GM18502 (cell line): ENCODE measurements around the gene KIF21B.

ENCODE experiments used
- ATAC-seq: cut with Tn5 transposase; IDR thresholded peaks from one replicate; pipeline ENCODE4 v1.9.1; 2021; ENCODE audit warnings: mild to moderate bottlenecking; ENCODE audit not compliant: unreplicated experiment, poor library complexity

The KIF21B gene

GRCh38 chr1:201023517-201023902 lies at the start of gene KIF21B:
Gene KIF21B, minus strand, starts transcription at chr1:201023714. Its CDS starts 331 bp downstream, at chr1:201023383.
- ATAC-seq, result peak; percentile 66

DNA sequence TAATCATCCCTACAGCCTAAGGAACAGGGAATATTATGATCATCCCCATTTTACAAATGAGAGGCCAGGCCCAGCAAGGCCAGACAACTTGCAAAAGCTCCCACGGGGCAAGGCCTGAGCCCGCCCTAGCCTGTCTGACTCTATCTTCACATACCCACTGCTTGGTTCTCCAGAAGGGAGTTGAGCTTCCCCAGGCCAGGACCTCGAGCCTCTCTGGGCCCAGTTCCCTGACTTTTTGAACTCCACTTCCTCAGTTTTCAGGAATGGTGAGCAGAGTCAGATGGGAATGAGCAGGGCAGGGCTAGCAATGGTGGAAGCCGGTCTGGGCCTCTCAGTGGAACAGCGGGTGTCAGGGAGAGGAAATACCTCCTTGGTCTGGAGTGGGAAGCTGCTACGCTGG lies 49.4 kb upstream of the KIF21B start:
- ATAC-seq, result no peak

GRCh38 chr1:201072149-201072548 lies 48.6 kb upstream of the KIF21B start:
- no peak for ATAC-seq

- no peak for ATAC-seq
Measured at GRCh38 chr1:201069636-201070035, 46.1 kb upstream of the KIF21B start.

GRCh38 chr1:201068976-201069375 lies 45.5 kb upstream of the KIF21B start:
- no peak for ATAC-seq

- no peak for ATAC-seq
Measured at GRCh38 chr1:201066986-201067385, 43.5 kb upstream of the KIF21B start.

DNA sequence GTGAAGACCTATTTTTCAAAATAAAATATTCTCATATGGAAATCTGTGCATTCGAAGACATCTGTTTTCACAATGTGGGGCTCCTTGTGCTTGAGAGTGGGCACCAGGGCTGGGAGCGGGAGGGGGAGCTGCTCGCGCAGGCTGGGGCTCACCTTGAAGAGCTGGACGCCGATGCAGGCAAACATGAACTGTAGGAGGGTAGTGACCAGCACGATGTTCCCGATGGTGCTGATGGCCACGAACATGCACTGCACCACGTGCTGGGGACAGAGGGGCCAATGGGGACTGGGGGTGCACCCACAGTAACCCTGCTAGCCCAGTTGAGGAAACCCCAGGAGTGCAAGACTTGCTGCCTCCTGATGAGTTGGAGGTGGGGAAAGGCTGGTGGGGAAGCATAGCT lies 42.2 kb upstream of the KIF21B start:
- ATAC-seq, result no peak

DNA sequence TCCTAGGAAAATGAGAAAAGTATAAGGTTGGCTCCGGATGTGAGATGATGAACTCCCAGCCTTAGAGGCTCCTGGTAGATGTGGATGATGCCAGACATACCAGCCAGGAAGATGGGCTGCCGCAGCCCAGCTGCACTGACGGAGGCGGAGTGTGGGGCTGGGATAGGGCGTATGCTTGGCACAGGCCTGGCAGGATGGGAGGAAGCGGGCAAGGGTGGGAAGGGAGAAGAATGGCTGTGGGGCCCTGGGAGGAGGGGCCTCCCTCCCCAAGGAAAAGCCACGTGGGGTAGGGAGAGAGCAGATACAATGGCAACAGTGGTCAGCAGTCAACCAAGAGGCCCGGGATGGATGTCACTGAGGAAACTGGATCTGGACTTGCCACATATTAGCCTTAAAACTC lies 41.3 kb upstream of the KIF21B start:
- ATAC-seq, result no peak

GRCh38 chr1:201063145-201063544 lies 39.6 kb upstream of the KIF21B start:
- no peak for ATAC-seq

GRCh38 chr1:201062511-201063091 lies 39.1 kb upstream of the KIF21B start:
- no peak for ATAC-seq

DNA sequence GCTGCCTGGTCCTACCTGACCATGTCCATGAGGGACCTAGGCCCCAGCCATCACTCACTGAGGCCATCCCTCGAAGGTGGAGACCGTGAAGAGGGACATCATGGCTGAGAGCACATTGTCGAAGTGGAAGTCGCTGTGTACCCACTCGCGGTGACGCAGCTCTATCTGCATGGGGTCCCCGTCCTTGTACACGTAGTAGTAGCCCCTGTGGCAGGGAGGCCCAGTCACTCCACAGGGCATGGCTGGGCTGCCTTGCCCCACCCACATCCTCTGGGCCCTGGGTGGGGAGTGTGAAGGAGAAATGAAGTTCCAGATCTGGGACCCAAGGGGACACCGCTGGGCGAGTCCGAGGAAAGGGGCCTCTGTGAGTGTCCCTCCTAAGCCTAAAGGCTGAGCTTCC lies 38.4 kb upstream of the KIF21B start:
- ATAC-seq, result no peak

- ATAC-seq, result no peak
Measured at GRCh38 chr1:201061049-201061448, 37.5 kb upstream of the KIF21B start.

GRCh38 chr1:201060586-201060985 lies 37.1 kb upstream of the KIF21B start:
- no peak for ATAC-seq

DNA sequence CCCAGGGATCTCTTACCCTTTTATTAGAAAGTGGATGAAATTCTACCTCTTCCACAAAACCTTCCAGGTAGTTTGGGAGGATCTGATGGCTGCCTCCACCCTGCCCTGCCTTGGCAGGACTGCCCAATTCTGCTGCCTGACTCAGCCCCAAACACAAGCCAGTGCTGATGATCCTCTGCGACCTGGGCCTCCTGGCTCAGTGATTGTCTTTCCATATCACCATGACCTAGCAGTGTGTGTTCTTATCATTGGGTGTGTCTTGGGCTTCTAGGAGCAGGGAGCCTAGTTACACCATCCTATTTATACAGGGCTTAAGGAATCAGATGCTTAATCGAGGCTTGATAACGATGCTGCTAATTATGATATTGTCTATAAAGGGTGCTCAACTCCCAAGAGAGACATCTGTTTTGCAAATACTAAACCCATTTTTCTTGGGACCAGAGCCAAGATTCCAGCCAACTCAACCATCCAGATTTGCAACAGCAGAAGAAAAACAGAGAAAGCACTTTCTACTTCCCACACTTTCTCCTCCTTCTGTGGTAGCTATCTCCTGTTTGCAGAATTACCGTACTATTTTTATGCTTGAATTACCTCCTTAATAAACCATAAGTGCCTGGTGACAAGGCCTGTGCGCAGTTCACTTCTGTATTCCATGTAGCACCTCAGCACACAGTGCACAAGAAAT lies 36.5 kb upstream of the KIF21B start:
- ATAC-seq, result no peak

GRCh38 chr1:201059401-201059800 lies 35.9 kb upstream of the KIF21B start:
- no peak for ATAC-seq

GRCh38 chr1:201054091-201054543 lies 30.6 kb upstream of the KIF21B start:
- ATAC-seq, result no peak

- ATAC-seq, result no peak
Measured at GRCh38 chr1:201053155-201053860, 29.8 kb upstream of the KIF21B start.

- no peak for ATAC-seq
Measured at GRCh38 chr1:201051399-201051798, 27.9 kb upstream of the KIF21B start.

DNA sequence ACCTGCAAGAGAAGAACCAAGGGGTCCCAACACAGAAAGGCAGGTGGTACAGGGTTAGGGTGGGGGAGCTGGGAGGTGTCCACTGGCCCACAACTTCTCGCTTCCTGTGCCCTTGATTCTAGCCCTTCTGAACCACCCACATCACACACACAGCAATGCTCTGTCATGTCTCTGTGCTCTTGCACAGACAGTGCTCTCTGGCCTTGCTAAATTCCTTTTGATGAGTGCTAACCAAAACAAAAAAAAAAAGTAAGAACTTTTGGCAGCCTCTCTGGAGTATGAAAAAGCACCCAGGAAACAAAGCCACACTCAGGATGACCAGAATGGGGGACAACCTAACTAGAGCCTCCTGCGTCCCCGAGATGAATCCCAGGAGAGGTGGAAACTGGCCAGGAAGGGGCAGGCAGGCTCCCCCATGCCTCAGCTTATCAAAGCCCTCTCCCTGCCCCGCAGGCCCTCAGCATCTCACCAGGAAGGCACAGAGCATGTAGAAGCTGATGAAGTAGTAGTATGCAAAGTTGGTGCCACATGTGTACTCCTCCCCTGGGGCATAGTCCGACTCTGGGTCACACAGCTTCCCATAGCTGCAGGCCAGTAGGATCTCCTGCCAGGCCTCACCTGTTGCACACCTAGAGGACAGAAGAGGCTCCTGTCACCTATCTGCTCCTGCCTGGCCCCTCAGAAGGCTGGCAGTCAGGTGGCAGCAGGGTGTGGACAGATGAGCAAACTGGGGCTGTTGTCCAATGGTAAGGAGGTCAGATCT lies 27.2 kb upstream of the KIF21B start:
- no peak for ATAC-seq

DNA sequence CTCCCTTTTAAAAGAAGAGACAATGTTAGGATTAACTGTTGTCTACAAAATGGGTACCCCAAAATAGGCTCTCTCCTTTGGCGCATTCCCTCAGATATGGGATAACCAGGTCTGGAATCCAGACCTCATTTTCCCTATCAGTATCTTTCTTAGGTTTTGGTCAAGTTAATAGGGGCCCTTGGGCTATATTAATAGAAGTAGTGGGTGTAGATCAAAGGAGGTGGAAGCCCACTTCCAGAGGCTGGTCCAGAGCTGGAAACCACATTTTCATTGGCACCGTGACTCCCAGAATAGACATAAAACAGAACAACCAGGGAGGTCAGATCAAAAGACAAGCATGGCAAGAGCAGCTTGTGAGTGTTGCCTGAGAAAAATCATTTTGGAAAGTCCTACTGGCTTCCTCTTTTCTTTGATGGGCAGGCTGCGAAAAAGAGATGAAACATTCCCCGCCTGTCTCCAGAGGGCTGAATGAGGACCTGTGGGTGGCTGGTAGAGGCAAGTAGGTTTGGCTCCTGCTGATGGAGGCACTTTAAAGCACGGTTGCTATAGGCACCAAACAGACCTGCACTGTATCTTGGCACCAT lies 25.8 kb upstream of the KIF21B start:
- no peak for ATAC-seq
